Thyroid gland (tissue), 4 donors: Measurements from ENCODE around the gene AMPD2. TPM values are rescaled to one million over a fixed set of nuclear protein-coding genes. Genes with fewer than 3 reads are reported as not detected.
A peak's percentile ranks its signal among the peaks of the same experiment; 100 is the strongest.

Experiments
- DNase-seq, 2 donors: peaks; one replicate each; pipeline ENCODE4 v3.0.0-alpha.2; 2019
- H3K27ac ChIP-seq, 3 donors: fragments of 200-600 bp; sonication (generic); 1 replicate in 2 of 3; 2 replicates in 1 of 3; pipeline ENCODE4 v1.5.1; 2016 to 2019; ENCODE audit warnings: mild to moderate bottlenecking in 1 of 3, moderate library complexity in 1 of 3
- H3K27me3 ChIP-seq: fragments of 200-600 bp; sonication (generic); one replicate; pipeline ENCODE4 v1.5.1; 2019
- H3K36me3 ChIP-seq, 2 donors: fragments of 200-600 bp; sonication (generic); one replicate each; pipeline ENCODE4 v1.5.1; 2016 to 2019
- H3K4me1 ChIP-seq, 2 donors: fragments of 200-600 bp; sonication (generic); one replicate each; pipeline ENCODE4 v1.5.1; 2017 to 2019
- H3K4me3 ChIP-seq, 3 donors: fragments of 200-600 bp; sonication (generic); replicated peaks in 1 of 3; 1 replicate in 2 of 3; 2 replicates in 1 of 3; pipeline ENCODE4 v1.5.1; 2016; ENCODE audit warnings: mild to moderate bottlenecking in 1 of 3
- H3K9me3 ChIP-seq: fragments of 200-600 bp; sonication (generic); one replicate; pipeline ENCODE4 v1.5.1; 2017
- CTCF ChIP-seq, 6 experiments: fragments of 200-600 bp in 3 of 6; fragments of 450-650 bp in 3 of 6; sonication (generic) in 3 of 6; IDR thresholded peaks; one replicate each; pipeline ENCODE4 v1.5.1; 2016 to 2019; ENCODE audit warnings: antibody characterized with exemption in 6 of 6, mild to moderate bottlenecking in 2 of 6, inconsistent platforms in 1 of 6, moderate library complexity in 1 of 6
- POLR2A ChIP-seq, 2 donors: fragments of 450-650 bp; IDR thresholded peaks; one replicate each; pipeline ENCODE4 v1.6.1; 2017; ENCODE audit warnings: antibody characterized with exemption in 2 of 2, mild to moderate bottlenecking in 2 of 2, moderate library complexity in 1 of 2
- WGBS, 2 donors: methylation state at CpG; one replicate each; pipeline ENCODE4 v1.1.5; 2017; 5-methylcytosine and 5-hydroxymethylcytosine counted together
- intact Hi-C: fragments of 100-400 bp; cut with DNase I; formaldehyde crosslinking; loops from one replicate; pipeline ENCODE4 v1.15.1; 2023
- total RNA-seq, 4 donors: library from RNA; depleted of rRNA; stranded (reverse); fragments of >200 nt; gene quantifications; one replicate each; pipeline ENCODE4 v1.2.3, GENCODE V29; 2016

The AMPD2 gene
- total RNA-seq, 4 donors from 2014 or later, result 31.2 to 74.8 (median 46.8) TPM

GRCh38 chr1:109650609-109651008 lies 31.0 kb downstream of the AMPD2 start:
- Histone ChIP-seq H3K27me3 (no peaks in the 10 kb centered on the region), H3K4me3 (no peak overlapping the region), H3K9me3 (no peaks in the 10 kb centered on the region), H3K36me3 (no peaks in the 10 kb centered on the region), H3K4me1 (peaks cover 6 to 13% of the 10 kb centered on the region in 2 donors), H3K27ac (no peak overlapping the region)
- TF ChIP-seq CTCF (IDR thresholded peaks at IDR 0.05) (no peak), POLR2A (IDR thresholded peaks at IDR 0.05) (no peak)
- 79 to 81% methylated on average over 3 of the region's 3 CpGs for WGBS, 2 donors
- intact Hi-C loops, result no loop called here
- DNase-seq, result no peak

- TF ChIP-seq POLR2A (IDR thresholded peaks at IDR 0.05) (no peak), CTCF (IDR thresholded peaks at IDR 0.05) (no peak)
Measured at GRCh38 chr1:109652402-109652801, 32.8 kb downstream of the AMPD2 start.

GRCh38 chr1:109653306-109653705 lies 33.7 kb downstream of the AMPD2 start:
- DNase-seq, result no peak
- Histone ChIP-seq H3K9me3 (no peaks in the 10 kb centered on the region), H3K4me1 (peaks cover 9 to 17% of the 10 kb centered on the region in 2 donors), H3K36me3 (no peaks in the 10 kb centered on the region), H3K27ac (no peak overlapping the region), H3K27me3 (no peaks in the 10 kb centered on the region), H3K4me3 (no peak overlapping the region)
- intact Hi-C loops, result no loop called here
- WGBS, 2 donors, result 80 to 84% methylated on average over 2 of the region's 2 CpGs
- TF ChIP-seq CTCF (IDR thresholded peaks at IDR 0.05) (no peak), POLR2A (IDR thresholded peaks at IDR 0.05) (no peak)

More at GRCh38 chr1:109652402-109652801, 32.8 kb downstream of the AMPD2 start:
- 84 to 90% methylated on average over 2 of the region's 2 CpGs for WGBS, 2 donors
- Histone ChIP-seq H3K4me3 (no peak overlapping the region), H3K36me3 (no peaks in the 10 kb centered on the region), H3K27me3 (no peaks in the 10 kb centered on the region), H3K27ac (no peak overlapping the region), H3K9me3 (no peaks in the 10 kb centered on the region), H3K4me1 (peaks cover 9 to 17% of the 10 kb centered on the region in 2 donors)
- no peak for DNase-seq
- intact Hi-C loops, result no loop called here

- TF ChIP-seq CTCF (IDR thresholded peaks at IDR 0.05), result no peak
- TF ChIP-seq POLR2A (IDR thresholded peaks at IDR 0.05), result no peak
- Histone ChIP-seq H3K36me3 (no peaks in the 10 kb centered on the region), H3K4me3 (no peak overlapping the region), H3K4me1 (peaks cover 13 to 24% of the 10 kb centered on the region in 2 donors), H3K27me3 (no peaks in the 10 kb centered on the region), H3K9me3 (no peaks in the 10 kb centered on the region), H3K27ac (no peak overlapping the region)
- WGBS, 2 donors, result 51 to 68% methylated on average over 12 of the region's 12 CpGs
- intact Hi-C loops, result no loop called here
- peak in 1 of 2 donors; percentile 22 for DNase-seq
Measured at GRCh38 chr1:109654519-109654918, 34.9 kb downstream of the AMPD2 start.

GRCh38 chr1:109655615-109656519 lies 36.2 kb downstream of the AMPD2 start, which contains the start of gene GSTM4:
GSTM4 (plus strand) TSS chr1:109656099; CDS start chr1:109656390, 291 bp downstream.
- H3K4me3 ChIP-seq, result peak within 1 kb of the TSS; percentile 31 to 65 (median 52)
- TF ChIP-seq POLR2A (IDR thresholded peaks at IDR 0.05) (peak in 1 of 2 donors; percentile 77), CTCF (IDR thresholded peaks at IDR 0.05) (peak in 1 of 6 experiments; percentile 7)
- H3K9me3 ChIP-seq, result no peaks in the 10 kb centered on the region
- H3K4me1 ChIP-seq, result peaks cover 23 to 36% of the 10 kb centered on the region in 2 donors
- intact Hi-C loops, result no loop called here
- H3K27ac ChIP-seq, result peak within 1 kb of the TSS; percentile 84 to 95 (median 86)
- no peaks in the 10 kb centered on the region for H3K36me3 ChIP-seq
- DNase-seq, result peak; percentile 93 to 95
- 0 to 1% methylated on average over 18 to 35 of the region's 54 CpGs for WGBS, 2 donors
- no peaks in the 10 kb centered on the region for H3K27me3 ChIP-seq
